ENCODE data around the gene KRT36. TPM values are rescaled to one million over a fixed set of nuclear protein-coding genes. Genes with fewer than 3 reads are reported as not detected.

KRT36 gene
- total RNA-seq, 4 donors from 2014 or later: not detected

GRCh38 chr17:41483991-41484826, 5.5 kb downstream of the KRT36 start:
- no peak for DNase-seq
- TF ChIP-seq CTCF (IDR thresholded peaks at IDR 0.05): no peak
- no peak for TF ChIP-seq POLR2A (IDR thresholded peaks at IDR 0.05)
- Histone ChIP-seq H3K27ac (no peak overlapping the region), H3K36me3 (no peaks in the 10 kb centered on the region), H3K4me1 (no peaks in the 10 kb centered on the region), H3K4me3 (no peak overlapping the region), H3K9me3 (no peaks in the 10 kb centered on the region), H3K27me3 (no peaks in the 10 kb centered on the region)

- DNase-seq: no peak
- Histone ChIP-seq H3K9me3 (no peaks in the 10 kb centered on the region), H3K4me1 (no peaks in the 10 kb centered on the region), H3K36me3 (no peaks in the 10 kb centered on the region), H3K4me3 (no peak overlapping the region), H3K27ac (no peak overlapping the region), H3K27me3 (no peaks in the 10 kb centered on the region)
- TF ChIP-seq POLR2A (IDR thresholded peaks at IDR 0.05): no peak
- TF ChIP-seq CTCF (IDR thresholded peaks at IDR 0.05): no peak
These were observed 6.2 kb downstream of the KRT36 start for GRCh38 chr17:41483531-41483930.

GRCh38 chr17:41481036-41481435, 8.7 kb downstream of the KRT36 start, which contains the start of gene KRT35:
Gene KRT35 (minus strand): TSS chr17:41481151. CDS start chr17:41481097, 54 bp downstream.
- H3K27me3 ChIP-seq: no peaks in the 10 kb centered on the region
- H3K4me1 ChIP-seq: no peaks in the 10 kb centered on the region
- no peak within 1 kb of the TSS for H3K4me3 ChIP-seq
- H3K9me3 ChIP-seq: no peaks in the 10 kb centered on the region
- DNase-seq: no peak
- no peak for TF ChIP-seq CTCF (IDR thresholded peaks at IDR 0.05)
- no peak for TF ChIP-seq POLR2A (IDR thresholded peaks at IDR 0.05)
- no peaks in the 10 kb centered on the region for H3K36me3 ChIP-seq
- no peak within 1 kb of the TSS for H3K27ac ChIP-seq

- H3K36me3 ChIP-seq: no peaks in the 10 kb centered on the region
- no peaks in the 10 kb centered on the region for H3K27me3 ChIP-seq
- no peak for DNase-seq
- no peak overlapping the region for H3K27ac ChIP-seq
- TF ChIP-seq POLR2A (IDR thresholded peaks at IDR 0.05): no peak
- TF ChIP-seq CTCF (IDR thresholded peaks at IDR 0.05): no peak
- no peaks in the 10 kb centered on the region for H3K4me1 ChIP-seq
- H3K4me3 ChIP-seq: no peak overlapping the region
- no peaks in the 10 kb centered on the region for H3K9me3 ChIP-seq
These were observed 9.1 kb downstream of the KRT36 start for GRCh38 chr17:41480581-41480980.

GRCh38 chr17:41480136-41480535, 9.6 kb downstream of the KRT36 start:
- no peak for DNase-seq
- TF ChIP-seq POLR2A (IDR thresholded peaks at IDR 0.05): no peak
- no peak for TF ChIP-seq CTCF (IDR thresholded peaks at IDR 0.05)
- H3K4me3 ChIP-seq: no peak overlapping the region
- no peak overlapping the region for H3K27ac ChIP-seq
- H3K36me3 ChIP-seq: no peaks in the 10 kb centered on the region
- no peaks in the 10 kb centered on the region for H3K4me1 ChIP-seq
- H3K27me3 ChIP-seq: no peaks in the 10 kb centered on the region
- H3K9me3 ChIP-seq: no peaks in the 10 kb centered on the region

All from Peyer's patch (tissue), 4 donors.